GM18505 (cell line): ENCODE results near the gene WDR64.
"Not testable (repeated sequence)": the region's sequence is repeated elsewhere in the genome, so short reads cannot be mapped to it uniquely, and the experiment has no call there.

Source experiments
- ATAC-seq: cut with Tn5 transposase; IDR thresholded peaks from one replicate; pipeline ENCODE4 v1.9.1; 2021; ENCODE audit not compliant: unreplicated experiment
- POLR2A ChIP-seq: IDR thresholded peaks from 4 replicates; pipeline ENCODE4 v1.6.1; 2011; ENCODE audit warnings: borderline replicate concordance; ENCODE audit not compliant: insufficient read depth, insufficient read length; ENCODE audit errors: extremely low read depth

WDR64 gene

GRCh38 chr1:241808265-241808664, 156.2 kb downstream of the WDR64 start:
- TF ChIP-seq POLR2A, result no peak
- ATAC-seq, result no peak

GRCh38 chr1:241810769-241811405, 158.8 kb downstream of the WDR64 start:
- ATAC-seq, result no peak
- TF ChIP-seq POLR2A, result no peak

- no peak for ATAC-seq
- TF ChIP-seq POLR2A, result no peak
These were observed 161.8 kb downstream of the WDR64 start for GRCh38 chr1:241813768-241814320.

GRCh38 chr1:241816008-241816407, 163.9 kb downstream of the WDR64 start:
- TF ChIP-seq POLR2A, result no peak
- ATAC-seq, result no peak

- no peak for TF ChIP-seq POLR2A
- ATAC-seq, result no peak
These were observed 165.3 kb downstream of the WDR64 start for GRCh38 chr1:241817331-241817792.

- ATAC-seq, result peak; percentile 50
- no peak for TF ChIP-seq POLR2A
These were observed 166.0 kb downstream of the WDR64 start for GRCh38 chr1:241817956-241818612.

- TF ChIP-seq POLR2A, result no peak
- no peak for ATAC-seq
These were observed 167.3 kb downstream of the WDR64 start for GRCh38 chr1:241819340-241819866.

- no peak for ATAC-seq
- no peak for TF ChIP-seq POLR2A
These were observed 169.3 kb downstream of the WDR64 start for GRCh38 chr1:241821363-241821762.

GRCh38 chr1:241822846-241823245, 170.8 kb downstream of the WDR64 start:
- TF ChIP-seq POLR2A, result no peak
- no peak for ATAC-seq

GRCh38 chr1:241823925-241824324, 171.8 kb downstream of the WDR64 start:
- no peak for TF ChIP-seq POLR2A
- no peak for ATAC-seq

GRCh38 chr1:241825581-241825980, 173.5 kb downstream of the WDR64 start:
- no peak for ATAC-seq
- TF ChIP-seq POLR2A, result no peak

- ATAC-seq, result not testable (repeated sequence)
These were observed 174.5 kb downstream of the WDR64 start for GRCh38 chr1:241826613-241827012.

- ATAC-seq, result no peak
- no peak for TF ChIP-seq POLR2A
These were observed 175.2 kb downstream of the WDR64 start for GRCh38 chr1:241827264-241827663.

- TF ChIP-seq POLR2A, result no peak
- no peak for ATAC-seq
These were observed 176.5 kb downstream of the WDR64 start for GRCh38 chr1:241828463-241829021.
